Stimulated activated memory B cell treated with anti-CD40 and anti-IgM and Interleukin-4, amounts not matched to agents 10 μg/mL and 1 μg/mL and 100 μg/mL, for 72 hours (primary cell): ENCODE data around the gene SLC38A11.
"Not testable (repeated sequence)": the region's sequence is repeated elsewhere in the genome, so short reads cannot be mapped to it uniquely, and the experiment has no call there.

ENCODE experiments used
- ATAC-seq: fragments of 150-1000 bp; cut with Tn5 transposase; 2 replicates; pipeline ENCODE4 v1.10.0; 2021
- H3K27ac Mint-ChIP-seq: one replicate; pipeline ENCODE4 v1.8.0; 2022; ENCODE audit warnings: mild to moderate bottlenecking, mixed read lengths
- H3K27me3 Mint-ChIP-seq: one replicate; pipeline ENCODE4 v1.8.0; 2022; ENCODE audit warnings: mixed read lengths
- H3K36me3 Mint-ChIP-seq: one replicate; pipeline ENCODE4 v1.8.0; 2022; ENCODE audit warnings: mixed read lengths
- H3K4me1 Mint-ChIP-seq: one replicate; pipeline ENCODE4 v1.8.0; 2022; ENCODE audit warnings: mixed read lengths
- H3K4me3 Mint-ChIP-seq: one replicate; pipeline ENCODE4 v1.8.0; 2022; ENCODE audit warnings: mild to moderate bottlenecking, moderate library complexity, mixed read lengths
- H3K9me3 Mint-ChIP-seq: one replicate; pipeline ENCODE4 v1.8.0; 2022; ENCODE audit warnings: mixed read lengths

Gene SLC38A11

GRCh38 chr2:164979113-164979512, 23.8 kb upstream of the SLC38A11 start:
- no peak for ATAC-seq
- H3K9me3 Mint-ChIP-seq = no peaks in the 10 kb centered on the region
- H3K27me3 Mint-ChIP-seq = no peaks in the 10 kb centered on the region
- no peak overlapping the region for H3K27ac Mint-ChIP-seq
- peaks cover 41% of the 10 kb centered on the region for H3K4me1 Mint-ChIP-seq
- H3K4me3 Mint-ChIP-seq = no peak overlapping the region
- H3K36me3 Mint-ChIP-seq = no peaks in the 10 kb centered on the region

GRCh38 chr2:164976875-164977470, 21.6 kb upstream of the SLC38A11 start:
- H3K27ac Mint-ChIP-seq, H3K9me3 Mint-ChIP-seq, H3K4me3 Mint-ChIP-seq, ATAC-seq, H3K36me3 Mint-ChIP-seq, H3K27me3 Mint-ChIP-seq: not testable (repeated sequence)
- peaks cover 44% of the 10 kb centered on the region for H3K4me1 Mint-ChIP-seq

GRCh38 chr2:164976301-164976700, 21.0 kb upstream of the SLC38A11 start:
- Mint-ChIP-seq H3K4me1 (peaks cover 45% of the 10 kb centered on the region), H3K36me3 (peaks cover 5% of the 10 kb centered on the region), H3K4me3 (no peak overlapping the region), H3K27ac (no peak overlapping the region), H3K9me3 (peaks cover 2% of the 10 kb centered on the region), H3K27me3 (no peaks in the 10 kb centered on the region)
- ATAC-seq = no peak

- Mint-ChIP-seq H3K36me3 (peaks cover 6% of the 10 kb centered on the region), H3K27ac (no peak overlapping the region), H3K27me3 (no peaks in the 10 kb centered on the region), H3K9me3 (peaks cover 2% of the 10 kb centered on the region), H3K4me1 (peaks cover 46% of the 10 kb centered on the region), H3K4me3 (no peak overlapping the region)
- ATAC-seq = no peak
Measured at GRCh38 chr2:164975891-164976290, 20.6 kb upstream of the SLC38A11 start.

GRCh38 chr2:164974221-164974620, 18.9 kb upstream of the SLC38A11 start:
- Mint-ChIP-seq H3K27ac (no peak overlapping the region), H3K9me3 (peaks cover 5% of the 10 kb centered on the region), H3K27me3 (no peaks in the 10 kb centered on the region), H3K36me3 (peaks cover 6% of the 10 kb centered on the region), H3K4me3 (no peak overlapping the region), H3K4me1 (peaks cover 50% of the 10 kb centered on the region)
- no peak for ATAC-seq

- H3K4me3 Mint-ChIP-seq = no peak overlapping the region
- peaks cover 9% of the 10 kb centered on the region for H3K9me3 Mint-ChIP-seq
- H3K27me3 Mint-ChIP-seq = no peaks in the 10 kb centered on the region
- H3K27ac Mint-ChIP-seq = no peak overlapping the region
- peaks cover 59% of the 10 kb centered on the region for H3K4me1 Mint-ChIP-seq
- H3K36me3 Mint-ChIP-seq = peaks cover 17% of the 10 kb centered on the region
- ATAC-seq = no peak
Measured at GRCh38 chr2:164972216-164972615, 16.9 kb upstream of the SLC38A11 start.

GRCh38 chr2:164969909-164970690, 14.8 kb upstream of the SLC38A11 start:
- H3K4me3 Mint-ChIP-seq = peak overlapping the region; percentile 12
- H3K27ac Mint-ChIP-seq = peak overlapping the region; percentile 30
- H3K9me3 Mint-ChIP-seq = peaks cover 9% of the 10 kb centered on the region
- ATAC-seq = peak; percentile 84
- no peaks in the 10 kb centered on the region for H3K27me3 Mint-ChIP-seq
- H3K36me3 Mint-ChIP-seq = peaks cover 17% of the 10 kb centered on the region
- H3K4me1 Mint-ChIP-seq = peaks cover 55% of the 10 kb centered on the region

- H3K4me1 Mint-ChIP-seq = peaks cover 59% of the 10 kb centered on the region
- H3K9me3 Mint-ChIP-seq = peaks cover 9% of the 10 kb centered on the region
- H3K4me3 Mint-ChIP-seq = no peak overlapping the region
- peak overlapping the region; percentile 24 for H3K27ac Mint-ChIP-seq
- no peaks in the 10 kb centered on the region for H3K27me3 Mint-ChIP-seq
- no peak for ATAC-seq
- H3K36me3 Mint-ChIP-seq = peaks cover 17% of the 10 kb centered on the region
Measured at GRCh38 chr2:164967781-164968228, 12.5 kb upstream of the SLC38A11 start.

GRCh38 chr2:164967361-164967760, 12.0 kb upstream of the SLC38A11 start:
- peak overlapping the region; percentile 24 for H3K27ac Mint-ChIP-seq
- H3K27me3 Mint-ChIP-seq = no peaks in the 10 kb centered on the region
- peaks cover 63% of the 10 kb centered on the region for H3K4me1 Mint-ChIP-seq
- H3K36me3 Mint-ChIP-seq = peaks cover 17% of the 10 kb centered on the region
- no peak for ATAC-seq
- H3K9me3 Mint-ChIP-seq = peaks cover 9% of the 10 kb centered on the region
- H3K4me3 Mint-ChIP-seq = no peak overlapping the region

GRCh38 chr2:164964700-164965099, 9.4 kb upstream of the SLC38A11 start:
- no peaks in the 10 kb centered on the region for H3K27me3 Mint-ChIP-seq
- H3K36me3 Mint-ChIP-seq = peaks cover 12% of the 10 kb centered on the region
- peaks cover 6% of the 10 kb centered on the region for H3K9me3 Mint-ChIP-seq
- peak; percentile 83 for ATAC-seq
- H3K27ac Mint-ChIP-seq = peak overlapping the region; percentile 41
- peak overlapping the region; percentile 3 for H3K4me3 Mint-ChIP-seq
- H3K4me1 Mint-ChIP-seq = peaks cover 44% of the 10 kb centered on the region

- no peaks in the 10 kb centered on the region for H3K27me3 Mint-ChIP-seq
- H3K27ac Mint-ChIP-seq = no peak overlapping the region
- no peak overlapping the region for H3K4me3 Mint-ChIP-seq
- no peaks in the 10 kb centered on the region for H3K9me3 Mint-ChIP-seq
- H3K4me1 Mint-ChIP-seq = peaks cover 21% of the 10 kb centered on the region
- ATAC-seq = no peak
- no peaks in the 10 kb centered on the region for H3K36me3 Mint-ChIP-seq
Measured at GRCh38 chr2:164960159-164960558, 4.8 kb upstream of the SLC38A11 start.

- H3K27me3 Mint-ChIP-seq = peaks cover 14% of the 10 kb centered on the region
- peaks cover 14% of the 10 kb centered on the region for H3K4me1 Mint-ChIP-seq
- H3K36me3 Mint-ChIP-seq = no peaks in the 10 kb centered on the region
- H3K27ac Mint-ChIP-seq = no peak overlapping the region
- H3K9me3 Mint-ChIP-seq = peaks cover 2% of the 10 kb centered on the region
- ATAC-seq = peak; percentile 47
- H3K4me3 Mint-ChIP-seq = no peak overlapping the region
Measured at GRCh38 chr2:164954186-164954585, 1.1 kb downstream of the SLC38A11 start.

GRCh38 chr2:164953279-164953678, 2.0 kb downstream of the SLC38A11 start:
- Mint-ChIP-seq H3K9me3 (peaks cover 2% of the 10 kb centered on the region), H3K4me1 (peaks cover 21% of the 10 kb centered on the region), H3K27ac (no peak overlapping the region), H3K27me3 (peaks cover 14% of the 10 kb centered on the region), H3K36me3 (no peaks in the 10 kb centered on the region), H3K4me3 (no peak overlapping the region)
- no peak for ATAC-seq

GRCh38 chr2:164952057-164952702, 3.1 kb downstream of the SLC38A11 start:
- H3K27me3 Mint-ChIP-seq = peaks cover 14% of the 10 kb centered on the region
- ATAC-seq = peak; percentile 12
- no peaks in the 10 kb centered on the region for H3K36me3 Mint-ChIP-seq
- H3K9me3 Mint-ChIP-seq = peaks cover 2% of the 10 kb centered on the region
- H3K27ac Mint-ChIP-seq = no peak overlapping the region
- H3K4me3 Mint-ChIP-seq = no peak overlapping the region
- peaks cover 23% of the 10 kb centered on the region for H3K4me1 Mint-ChIP-seq

- H3K27me3 Mint-ChIP-seq = peaks cover 14% of the 10 kb centered on the region
- peaks cover 17% of the 10 kb centered on the region for H3K4me1 Mint-ChIP-seq
- ATAC-seq = no peak
- H3K36me3 Mint-ChIP-seq = no peaks in the 10 kb centered on the region
- H3K9me3 Mint-ChIP-seq = peaks cover 2% of the 10 kb centered on the region
- no peak overlapping the region for H3K4me3 Mint-ChIP-seq
- H3K27ac Mint-ChIP-seq = no peak overlapping the region
Measured at GRCh38 chr2:164948540-164948939, 6.8 kb downstream of the SLC38A11 start.
